GM21737 (cell line): Measurements from ENCODE around the gene SLC2A3.
"Not testable (repeated sequence)": the region's sequence is repeated elsewhere in the genome, so short reads cannot be mapped to it uniquely, and the experiment has no call there.

Experiments
- ATAC-seq: cut with Tn5 transposase; IDR thresholded peaks from one replicate; pipeline ENCODE4 v1.9.1; 2021; ENCODE audit warnings: mild to moderate bottlenecking, moderate library complexity; ENCODE audit not compliant: unreplicated experiment

Gene SLC2A3

DNA sequence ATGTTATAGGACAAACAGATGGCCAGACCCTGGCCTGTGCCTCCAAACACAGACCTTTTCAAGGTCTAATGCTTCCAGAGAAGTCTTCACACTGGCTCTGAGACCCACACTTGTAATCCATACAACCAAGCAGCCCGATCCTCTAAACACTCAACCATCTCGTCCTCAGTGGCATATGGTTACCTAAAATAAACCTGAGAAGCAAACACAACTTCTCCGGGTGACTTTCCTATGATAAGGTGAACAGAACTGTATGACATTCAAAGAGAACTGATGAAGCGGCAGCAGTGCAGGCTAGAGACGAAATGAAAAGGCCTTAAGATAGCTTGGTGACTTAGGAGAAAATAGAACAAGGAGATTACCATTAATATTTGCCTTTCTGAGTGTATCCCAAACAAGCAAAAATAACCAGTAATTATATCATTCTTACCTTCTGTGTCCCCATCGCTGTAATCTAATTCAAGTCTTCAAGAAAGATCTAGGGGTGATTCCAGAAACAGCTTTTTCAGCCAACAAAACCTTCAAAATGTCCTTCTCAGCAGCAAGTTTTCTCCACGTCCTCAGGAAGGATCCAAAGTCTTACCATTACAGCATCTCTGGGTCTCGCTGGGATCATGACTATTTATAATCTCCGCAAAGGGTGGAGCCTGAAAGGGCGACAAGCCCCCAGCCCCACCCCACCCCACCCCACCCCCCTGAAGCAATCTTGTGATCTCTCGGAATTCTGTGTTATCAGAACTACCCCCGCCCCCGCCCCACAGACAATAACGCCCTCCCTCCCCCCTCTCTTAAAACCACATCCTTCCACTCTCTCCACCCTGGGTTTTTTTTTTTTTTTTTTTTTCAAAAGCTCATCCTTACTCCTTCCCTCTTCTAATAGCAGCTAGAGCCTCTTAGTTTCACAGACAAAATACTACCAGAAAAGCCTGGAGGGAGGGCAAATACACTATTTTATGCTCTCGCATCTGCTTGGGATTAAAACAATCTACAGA lies at the start of gene SLC2A3:
TSS of gene SLC2A3 (minus strand) at position 598 of the 992 bp plus-strand sequence. CDS start at position 445, 153 bp downstream.
- ATAC-seq, result peak; percentile 51

DNA sequence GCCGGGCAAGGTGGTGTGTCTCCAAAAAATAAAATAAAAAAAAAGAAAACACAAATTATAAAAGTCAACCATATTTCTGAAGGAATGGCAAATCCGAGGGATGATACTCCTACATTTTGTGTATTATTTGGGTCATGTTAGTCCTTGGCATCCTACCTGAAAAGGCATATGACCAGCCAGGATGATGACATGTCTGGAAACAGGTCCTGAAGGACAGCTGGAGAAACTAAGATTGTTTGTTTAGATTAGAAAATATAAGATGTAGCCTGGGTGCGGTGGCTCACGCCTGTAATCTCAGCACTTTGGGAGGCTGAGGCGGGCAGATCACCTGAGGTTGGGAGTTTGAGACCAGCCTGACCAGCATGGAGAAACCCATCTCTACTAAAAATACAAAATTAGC lies 48.9 kb upstream of the SLC2A3 start:
- no peak for ATAC-seq

GRCh38 chr12:7983460-7983859 lies 47.5 kb upstream of the SLC2A3 start:
- ATAC-seq, result not testable (repeated sequence)

DNA sequence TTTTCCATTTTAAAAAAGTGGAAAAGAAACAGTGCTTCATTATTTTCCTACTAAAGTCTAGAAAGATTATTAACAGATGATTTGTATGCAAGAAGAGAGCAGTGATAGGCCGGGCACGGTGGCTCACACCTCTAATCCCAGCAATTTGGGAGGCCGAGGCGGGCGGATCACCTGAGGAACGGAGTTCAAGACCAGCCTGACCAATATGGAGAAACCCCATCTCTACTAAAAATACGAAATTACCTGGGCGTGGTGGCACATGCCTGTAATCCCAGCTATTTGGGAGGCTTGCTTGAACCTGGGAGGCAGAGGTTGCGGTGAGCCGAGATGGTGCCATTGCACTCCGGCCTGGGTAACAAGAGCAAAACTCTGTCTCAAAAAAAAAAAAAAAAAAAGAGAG lies 47.0 kb upstream of the SLC2A3 start:
- ATAC-seq, result not testable (repeated sequence)

- not testable (repeated sequence) for ATAC-seq
These were observed 46.3 kb upstream of the SLC2A3 start for GRCh38 chr12:7982332-7982735.

DNA sequence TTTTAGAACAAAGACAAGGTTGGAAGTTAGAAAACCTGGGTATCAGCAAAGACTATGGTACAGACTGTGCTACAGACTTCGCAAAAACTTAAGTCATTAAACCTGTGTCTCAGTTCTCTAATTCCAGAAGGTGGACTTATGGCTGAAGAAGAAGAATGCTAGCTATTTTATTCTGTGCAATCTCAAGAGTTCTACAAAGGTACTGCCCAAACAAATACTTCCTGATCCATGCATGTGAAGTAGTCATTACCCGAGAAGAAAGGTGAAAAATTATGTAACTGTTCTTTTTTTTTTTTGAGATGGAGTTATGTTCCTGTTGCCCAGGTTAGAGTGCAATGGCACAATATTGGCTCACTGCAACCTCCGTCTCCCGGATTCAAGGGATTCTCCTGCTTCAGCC lies 45.5 kb upstream of the SLC2A3 start:
- ATAC-seq, result no peak

- peak; percentile 56 for ATAC-seq
These were observed 41.6 kb upstream of the SLC2A3 start for GRCh38 chr12:7977351-7978124.

DNA sequence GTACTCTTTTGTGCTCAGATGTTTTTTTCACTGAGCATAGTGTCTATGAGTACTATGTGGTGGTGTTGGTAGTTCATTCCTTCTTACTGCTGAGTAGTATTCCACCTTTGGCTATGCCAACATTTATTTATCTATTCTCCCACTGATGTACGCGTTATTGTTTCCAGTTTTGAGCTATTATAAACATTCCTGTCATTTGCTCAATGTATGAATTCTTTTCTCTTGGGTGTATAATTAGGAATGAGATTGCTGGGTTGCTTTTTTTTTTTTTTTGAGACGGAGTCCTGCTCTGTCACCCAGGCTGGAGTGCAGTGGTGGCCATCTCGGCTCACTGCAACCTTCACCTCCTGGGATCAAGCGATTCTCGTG lies 37.5 kb upstream of the SLC2A3 start:
- ATAC-seq, result no peak

GRCh38 chr12:7972734-7973456 lies 36.9 kb upstream of the SLC2A3 start:
- ATAC-seq, result no peak

DNA sequence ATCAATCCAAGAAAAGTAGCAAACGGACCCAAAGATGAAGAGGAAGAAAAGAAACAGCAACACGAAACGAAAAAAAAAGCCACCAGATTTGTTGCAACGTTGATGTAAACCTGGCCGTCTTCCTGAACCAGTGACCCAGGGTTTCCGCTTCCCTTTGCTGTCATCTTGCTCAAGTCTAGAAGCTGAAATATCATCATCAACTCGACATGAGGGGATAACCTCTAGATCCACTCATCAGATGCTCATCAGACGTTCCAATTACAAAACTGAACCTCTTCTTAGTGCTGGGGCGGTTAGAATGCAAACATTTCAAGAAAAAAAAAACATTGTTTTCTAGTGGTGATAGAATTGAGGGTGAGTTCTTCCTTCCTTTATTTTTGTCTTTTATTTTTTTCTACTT lies 36.3 kb upstream of the SLC2A3 start:
- not testable (repeated sequence) for ATAC-seq

GRCh38 chr12:7971765-7972164 lies 35.8 kb upstream of the SLC2A3 start:
- ATAC-seq, result not testable (repeated sequence)

DNA sequence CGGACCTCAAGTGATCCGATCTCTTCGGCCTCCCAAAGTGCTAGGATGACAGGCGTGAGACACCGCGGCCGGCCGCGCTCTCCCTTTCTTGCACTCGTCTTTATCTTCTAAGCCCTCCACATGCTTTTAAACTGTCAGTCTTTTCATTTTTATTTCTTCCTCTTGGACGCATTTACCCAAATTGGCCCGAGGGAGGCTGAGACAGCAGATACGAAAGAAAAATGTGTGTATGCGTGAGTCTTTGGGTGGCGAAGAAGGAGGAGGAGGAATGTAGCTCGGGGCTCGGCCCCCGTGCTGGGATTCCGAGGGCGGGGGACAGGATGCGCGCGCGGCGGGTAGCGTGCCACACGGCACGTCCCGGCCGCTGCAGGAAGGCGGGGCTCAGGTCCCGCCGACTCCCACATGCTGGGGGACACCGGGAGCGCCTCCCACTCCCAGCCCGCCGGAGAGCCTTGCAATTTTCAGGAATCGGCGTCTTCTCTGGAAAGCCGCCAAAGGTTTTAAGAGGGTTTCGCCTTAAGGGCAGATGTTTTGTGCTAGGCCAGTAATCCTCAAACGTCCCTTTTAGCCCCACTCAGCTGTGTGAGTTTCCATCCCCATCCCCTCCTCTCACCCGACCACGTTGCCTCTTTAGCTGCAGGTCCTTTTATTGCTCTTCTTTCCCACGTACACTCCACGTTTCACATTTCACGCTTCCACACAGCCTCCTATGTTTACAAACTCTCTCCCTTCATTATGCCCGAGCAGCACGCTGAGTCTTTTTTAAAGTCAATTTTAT lies 34.7 kb upstream of the SLC2A3 start:
- peak; percentile 85 for ATAC-seq

- ATAC-seq, result no peak
These were observed 30.6 kb upstream of the SLC2A3 start for GRCh38 chr12:7966563-7966962.

DNA sequence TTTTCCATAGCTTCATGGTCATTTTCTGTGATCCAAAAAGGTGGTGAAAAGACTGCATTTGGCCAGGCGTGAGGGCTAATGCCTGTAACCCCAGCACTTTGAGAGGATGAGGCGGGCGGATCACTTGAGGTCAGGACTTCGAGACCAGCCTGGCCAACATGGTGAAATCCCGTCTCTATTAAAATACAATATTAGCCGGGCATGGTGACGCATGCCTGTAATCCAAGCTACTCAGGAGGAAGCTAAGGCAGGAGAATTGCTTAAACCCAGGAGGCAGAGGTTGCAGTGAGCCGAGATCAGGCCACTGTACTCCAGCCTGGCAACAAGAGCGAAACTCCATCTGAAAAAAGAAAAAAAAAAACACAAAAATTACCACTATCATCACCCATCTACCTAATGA lies 28.7 kb upstream of the SLC2A3 start:
- ATAC-seq, result not testable (repeated sequence)

GRCh38 chr12:7961395-7962178 lies 25.6 kb upstream of the SLC2A3 start:
- ATAC-seq, result no peak

GRCh38 chr12:7959701-7960121 lies 23.7 kb upstream of the SLC2A3 start:
- ATAC-seq, result peak; percentile 45

GRCh38 chr12:7959278-7959677 lies 23.3 kb upstream of the SLC2A3 start:
- no peak for ATAC-seq

DNA sequence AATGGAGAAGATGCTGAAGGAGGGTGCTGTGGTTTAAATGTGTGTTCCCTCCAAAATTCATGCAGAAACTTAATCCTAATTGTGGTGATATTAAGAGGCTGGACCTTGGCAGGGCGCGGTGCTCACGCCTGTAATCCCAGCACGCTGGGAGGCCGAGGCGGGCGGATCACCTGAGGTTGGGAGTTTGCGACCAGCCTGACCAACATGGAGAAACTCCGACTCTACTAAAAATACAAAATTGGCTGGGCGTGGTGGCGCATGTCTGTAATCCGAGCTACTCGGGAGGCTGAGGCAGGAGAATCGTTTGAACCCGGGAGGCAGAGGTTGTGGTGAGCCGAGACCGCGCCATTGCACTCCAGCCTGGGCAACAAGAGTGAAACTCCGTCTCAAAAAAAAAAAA lies 18.9 kb upstream of the SLC2A3 start:
- ATAC-seq, result not testable (repeated sequence)

GRCh38 chr12:7954418-7954817 lies 18.4 kb upstream of the SLC2A3 start:
- not testable (repeated sequence) for ATAC-seq
